ENCODE results near the gene YIF1A.

DNA sequence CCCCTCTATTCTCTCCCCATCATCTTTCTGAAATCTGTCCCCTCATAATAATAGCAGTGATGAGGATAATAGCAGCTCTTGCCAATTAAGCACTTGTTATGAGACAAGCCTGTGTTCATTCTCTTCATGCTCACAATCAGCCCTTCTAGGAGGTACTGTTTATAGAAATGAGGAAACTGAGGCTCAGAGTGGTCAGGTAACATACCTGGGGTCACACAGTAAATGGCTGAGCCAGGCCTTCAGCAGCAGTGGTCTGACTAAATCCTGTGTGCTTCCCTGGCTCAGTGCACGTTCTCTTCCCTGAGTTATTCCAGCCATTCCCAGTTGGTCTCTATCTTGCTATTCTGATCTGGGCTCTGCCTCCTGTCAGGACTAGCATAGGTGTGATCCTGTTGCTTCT is 14.7 kb downstream of the YIF1A start:
- TF ChIP-seq, protein P1, sequence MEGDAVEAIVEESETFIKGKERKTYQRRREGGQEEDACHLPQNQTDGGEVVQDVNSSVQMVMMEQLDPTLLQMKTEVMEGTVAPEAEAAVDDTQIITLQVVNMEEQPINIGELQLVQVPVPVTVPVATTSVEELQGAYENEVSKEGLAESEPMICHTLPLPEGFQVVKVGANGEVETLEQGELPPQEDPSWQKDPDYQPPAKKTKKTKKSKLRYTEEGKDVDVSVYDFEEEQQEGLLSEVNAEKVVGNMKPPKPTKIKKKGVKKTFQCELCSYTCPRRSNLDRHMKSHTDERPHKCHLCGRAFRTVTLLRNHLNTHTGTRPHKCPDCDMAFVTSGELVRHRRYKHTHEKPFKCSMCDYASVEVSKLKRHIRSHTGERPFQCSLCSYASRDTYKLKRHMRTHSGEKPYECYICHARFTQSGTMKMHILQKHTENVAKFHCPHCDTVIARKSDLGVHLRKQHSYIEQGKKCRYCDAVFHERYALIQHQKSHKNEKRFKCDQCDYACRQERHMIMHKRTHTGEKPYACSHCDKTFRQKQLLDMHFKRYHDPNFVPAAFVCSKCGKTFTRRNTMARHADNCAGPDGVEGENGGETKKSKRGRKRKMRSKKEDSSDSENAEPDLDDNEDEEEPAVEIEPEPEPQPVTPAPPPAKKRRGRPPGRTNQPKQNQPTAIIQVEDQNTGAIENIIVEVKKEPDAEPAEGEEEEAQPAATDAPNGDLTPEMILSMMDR (IDR thresholded peaks at IDR 0.05): no peak
- no peak for TF ChIP-seq POLR2A (IDR thresholded peaks at IDR 0.05)
